Colonic mucosa (tissue), 4 donors: Measurements from ENCODE around the gene LRRC7. TPM values are rescaled to one million over a fixed set of nuclear protein-coding genes. Genes with fewer than 3 reads are reported as not detected.

ENCODE experiments used
- DNase-seq: peaks from one replicate; pipeline ENCODE4 v3.0.0-alpha.2; 2020
- H3K27ac ChIP-seq: fragments of 200-600 bp; one replicate; pipeline ENCODE4 v1.8.0; 2021
- H3K27me3 ChIP-seq: fragments of 200-600 bp; one replicate; pipeline ENCODE4 v1.8.0; 2021
- H3K36me3 ChIP-seq: fragments of 200-600 bp; one replicate; pipeline ENCODE4 v1.8.0; 2021
- H3K4me1 ChIP-seq: fragments of 200-600 bp; one replicate; pipeline ENCODE4 v1.8.0; 2021; ENCODE audit warnings: mild to moderate bottlenecking
- H3K4me3 ChIP-seq: fragments of 200-600 bp; one replicate; pipeline ENCODE4 v1.8.0; 2021
- H3K9ac ChIP-seq, 2 donors: one replicate each; pipeline ENCODE4 v1.7.0; 2013; ENCODE audit warnings: control low read depth in 2 of 2, low read depth in 2 of 2, low read length in 2 of 2
- H3K9me3 ChIP-seq: fragments of 200-600 bp; one replicate; pipeline ENCODE4 v1.8.0; 2021
- intact Hi-C: fragments of 100-400 bp; cut with DNase I; formaldehyde crosslinking; loops from one replicate; pipeline ENCODE4 v1.14.1; 2022
- total RNA-seq, 2 donors: library from RNA; stranded (reverse); fragmentation: NEBNext Ultra II Directional in 1 of 2; extraction: Animal tissue kit (Norgen Biotek cat#: 25700) in 1 of 2; gene quantifications; one replicate each; pipeline ENCODE4 v1.2.1, GENCODE V29; 2021
- TF ChIP-seq, protein P1 (sequence below): fragments of 200-600 bp; IDR thresholded peaks from one replicate; pipeline ENCODE4 v1.8.0; 2022; ENCODE audit warnings: antibody characterized with exemption, mild to moderate bottlenecking
- donor health status: healthy.
- donor health status: DM: no; HTN: no; CAD: no.
- donor health status: DM: no; HTN: no; CAD: no.

LRRC7 gene
- total RNA-seq, 2 donors from 2014 or later: 0.21 to 0.22 TPM

DNA sequence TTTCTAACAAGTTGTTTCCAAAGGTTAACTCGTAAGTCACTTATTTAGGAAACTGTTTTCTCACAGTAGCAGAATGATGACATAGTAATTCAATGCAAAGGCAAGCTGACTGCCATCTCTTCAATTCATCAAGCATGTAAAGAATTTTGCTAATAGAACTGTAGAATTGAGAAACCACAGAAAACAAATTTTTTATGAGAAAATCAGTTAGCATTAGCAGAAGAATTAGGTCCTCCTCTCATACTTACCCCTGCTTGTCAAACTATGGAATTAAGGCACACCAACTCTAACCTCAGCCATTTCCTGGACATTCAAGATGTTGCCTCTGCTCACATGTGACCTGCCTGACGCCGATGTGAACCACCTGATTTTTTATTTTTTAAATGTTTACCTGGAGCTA, 522.4 kb downstream of the LRRC7 start:
- H3K4me3 ChIP-seq: no peak overlapping the region
- H3K4me1 ChIP-seq: no peaks in the 10 kb centered on the region
- H3K27ac ChIP-seq: no peak overlapping the region
- intact Hi-C loops: no loop called here
- no peaks in the 10 kb centered on the region for H3K27me3 ChIP-seq
- no peak for DNase-seq
- TF ChIP-seq, protein P1, sequence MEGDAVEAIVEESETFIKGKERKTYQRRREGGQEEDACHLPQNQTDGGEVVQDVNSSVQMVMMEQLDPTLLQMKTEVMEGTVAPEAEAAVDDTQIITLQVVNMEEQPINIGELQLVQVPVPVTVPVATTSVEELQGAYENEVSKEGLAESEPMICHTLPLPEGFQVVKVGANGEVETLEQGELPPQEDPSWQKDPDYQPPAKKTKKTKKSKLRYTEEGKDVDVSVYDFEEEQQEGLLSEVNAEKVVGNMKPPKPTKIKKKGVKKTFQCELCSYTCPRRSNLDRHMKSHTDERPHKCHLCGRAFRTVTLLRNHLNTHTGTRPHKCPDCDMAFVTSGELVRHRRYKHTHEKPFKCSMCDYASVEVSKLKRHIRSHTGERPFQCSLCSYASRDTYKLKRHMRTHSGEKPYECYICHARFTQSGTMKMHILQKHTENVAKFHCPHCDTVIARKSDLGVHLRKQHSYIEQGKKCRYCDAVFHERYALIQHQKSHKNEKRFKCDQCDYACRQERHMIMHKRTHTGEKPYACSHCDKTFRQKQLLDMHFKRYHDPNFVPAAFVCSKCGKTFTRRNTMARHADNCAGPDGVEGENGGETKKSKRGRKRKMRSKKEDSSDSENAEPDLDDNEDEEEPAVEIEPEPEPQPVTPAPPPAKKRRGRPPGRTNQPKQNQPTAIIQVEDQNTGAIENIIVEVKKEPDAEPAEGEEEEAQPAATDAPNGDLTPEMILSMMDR: no peak
- H3K36me3 ChIP-seq: no peaks in the 10 kb centered on the region
- H3K9ac ChIP-seq: no peak overlapping the region
- no peaks in the 10 kb centered on the region for H3K9me3 ChIP-seq

DNA sequence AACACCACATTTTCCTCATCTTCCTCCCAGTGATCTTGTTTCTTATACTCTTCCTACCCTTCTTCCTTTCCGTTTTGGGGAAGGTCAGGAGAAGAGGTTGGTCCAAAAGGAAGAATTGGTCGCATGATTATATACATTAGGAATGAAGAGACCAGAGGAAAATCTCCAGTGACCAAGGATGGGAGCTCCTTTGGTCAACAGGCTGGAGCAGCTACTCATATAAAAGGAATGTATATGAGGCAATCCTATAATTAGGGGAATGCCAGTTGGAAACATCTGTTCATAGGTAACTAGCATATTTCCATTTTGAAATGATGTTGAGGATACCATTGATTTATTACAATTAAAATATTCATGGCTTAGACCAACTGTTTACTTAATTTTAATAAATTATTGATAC, 523.2 kb downstream of the LRRC7 start:
- no peak overlapping the region for H3K4me3 ChIP-seq
- no peak overlapping the region for H3K27ac ChIP-seq
- DNase-seq: no peak
- no peak overlapping the region for H3K9ac ChIP-seq
- H3K9me3 ChIP-seq: no peaks in the 10 kb centered on the region
- TF ChIP-seq, protein P1: no peak
- H3K27me3 ChIP-seq: no peaks in the 10 kb centered on the region
- intact Hi-C loops: no loop called here
- no peaks in the 10 kb centered on the region for H3K36me3 ChIP-seq
- no peaks in the 10 kb centered on the region for H3K4me1 ChIP-seq

DNA sequence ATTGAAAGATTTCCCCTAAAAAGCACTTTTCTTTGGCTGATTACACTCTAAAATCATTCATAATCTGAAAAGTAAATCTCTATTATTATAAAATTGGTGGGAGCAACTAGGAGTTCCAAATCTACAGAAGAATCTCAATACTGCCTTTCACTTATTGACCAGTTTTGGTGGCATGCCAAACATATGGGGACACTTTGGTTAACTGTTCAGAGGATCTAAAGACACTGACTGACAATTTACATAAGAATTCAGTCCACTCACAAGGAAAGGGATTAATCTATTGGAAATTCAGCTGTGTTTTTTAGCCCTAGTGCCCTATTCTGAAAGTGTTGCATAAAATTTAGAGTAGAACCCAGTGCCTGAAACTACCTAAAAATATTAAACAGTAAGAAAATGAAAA, 524.1 kb downstream of the LRRC7 start:
- intact Hi-C loops: no loop called here
- no peak overlapping the region for H3K4me3 ChIP-seq
- no peak for DNase-seq
- H3K27ac ChIP-seq: no peak overlapping the region
- no peaks in the 10 kb centered on the region for H3K27me3 ChIP-seq
- no peaks in the 10 kb centered on the region for H3K4me1 ChIP-seq
- H3K9me3 ChIP-seq: no peaks in the 10 kb centered on the region
- H3K36me3 ChIP-seq: no peaks in the 10 kb centered on the region
- no peak overlapping the region for H3K9ac ChIP-seq
- TF ChIP-seq, protein P1: no peak

DNA sequence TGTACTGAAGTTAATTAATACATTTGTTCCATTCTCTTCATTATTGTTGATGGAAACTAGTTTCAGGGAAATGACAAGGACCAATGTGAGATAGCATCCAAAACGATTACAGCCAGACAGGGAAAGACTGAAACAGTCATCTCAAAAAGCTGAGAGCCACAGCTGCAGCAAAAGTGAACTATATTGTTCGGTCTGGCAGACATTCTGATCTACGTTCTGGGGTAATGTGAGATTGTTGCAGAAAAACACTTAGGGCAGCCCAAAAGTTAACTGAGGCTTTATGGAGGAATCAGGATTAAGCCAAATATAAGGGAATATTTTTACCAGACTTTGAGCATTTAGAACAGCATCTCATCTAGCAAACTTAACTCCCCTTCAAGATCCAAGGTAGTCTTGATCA, 524.8 kb downstream of the LRRC7 start:
- Histone ChIP-seq H3K9ac (no peak overlapping the region), H3K36me3 (no peaks in the 10 kb centered on the region), H3K4me1 (no peaks in the 10 kb centered on the region), H3K27me3 (no peaks in the 10 kb centered on the region), H3K9me3 (no peaks in the 10 kb centered on the region), H3K27ac (no peak overlapping the region), H3K4me3 (no peak overlapping the region)
- TF ChIP-seq, protein P1: no peak
- DNase-seq: no peak
- intact Hi-C loops: no loop called here

DNA sequence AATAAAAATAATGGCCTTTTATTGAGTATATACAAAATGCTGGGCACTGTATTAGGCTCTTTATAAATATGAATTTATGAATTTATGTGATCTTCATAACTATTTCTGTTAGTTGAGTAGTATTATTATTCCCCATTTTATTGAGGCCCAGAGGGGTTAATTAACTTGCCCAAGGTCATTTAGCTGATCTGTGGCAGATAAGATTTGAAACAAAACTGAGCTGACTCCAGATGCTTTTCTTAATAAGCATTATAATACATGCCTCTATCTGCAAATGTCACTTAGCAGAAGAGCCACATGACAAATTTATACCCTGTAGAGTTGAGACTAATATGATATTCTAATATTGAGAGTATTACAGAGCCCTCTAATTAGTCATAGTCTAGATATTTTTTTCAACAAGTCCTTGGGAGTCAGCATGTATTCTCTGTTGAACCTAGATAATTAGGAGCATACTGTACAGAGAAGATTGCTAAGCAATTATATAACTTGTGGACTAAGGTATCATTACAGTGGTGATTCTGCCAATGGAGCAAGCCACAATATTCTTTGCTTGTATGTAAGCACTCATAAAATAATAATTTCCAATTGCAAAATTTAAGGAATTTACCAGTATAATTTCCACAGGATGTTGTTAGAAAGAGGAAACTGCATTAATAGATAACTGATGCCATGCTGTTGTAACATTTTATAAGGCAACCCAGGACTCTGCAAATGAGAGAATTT, 525.7 kb downstream of the LRRC7 start:
- Histone ChIP-seq H3K36me3 (no peaks in the 10 kb centered on the region), H3K4me1 (no peaks in the 10 kb centered on the region), H3K27me3 (no peaks in the 10 kb centered on the region), H3K9ac (no peak overlapping the region), H3K9me3 (no peaks in the 10 kb centered on the region), H3K27ac (no peak overlapping the region), H3K4me3 (no peak overlapping the region)
- TF ChIP-seq, protein P1: no peak
- intact Hi-C loops: no loop called here
- no peak for DNase-seq
